H9 (cell line): ENCODE results near the gene ARHGAP40. TPM values are rescaled to one million over a fixed set of nuclear protein-coding genes. Genes with fewer than 3 reads are reported as not detected.

Source experiments
- DNase-seq: peaks from one replicate; pipeline ENCODE4 v3.0.0-alpha.2; 2017
- H2AFZ ChIP-seq: one replicate; pipeline ENCODE4 v1.6.1; 2013; ENCODE audit warnings: mild to moderate bottlenecking, low read length, control low read depth, moderate library complexity
- H2AK5ac ChIP-seq: 2 replicates; pipeline ENCODE4 v1.6.1; 2013; ENCODE audit warnings: low read length, control low read depth, mixed read lengths; ENCODE audit not compliant: insufficient read length
- H2BK120ac ChIP-seq: one replicate; pipeline ENCODE4 v1.6.1; 2013; ENCODE audit warnings: low read depth, mild to moderate bottlenecking, low read length, control low read depth, inconsistent platforms; ENCODE audit not compliant: poor library complexity, severe bottlenecking
- H2BK12ac ChIP-seq: 2 replicates; pipeline ENCODE4 v1.6.1; 2013; ENCODE audit warnings: low read length, control low read depth, mixed read lengths, low read depth; ENCODE audit not compliant: insufficient read length
- H2BK15ac ChIP-seq: 2 replicates; pipeline ENCODE4 v1.6.1; 2013; ENCODE audit warnings: low read depth, low read length, control low read depth
- H2BK20ac ChIP-seq: one replicate; pipeline ENCODE4 v1.6.1; 2013; ENCODE audit warnings: low read depth, mild to moderate bottlenecking, low read length, control low read depth, inconsistent platforms; ENCODE audit not compliant: poor library complexity, severe bottlenecking
- H2BK5ac ChIP-seq: 2 replicates; pipeline ENCODE4 v1.6.1; 2013; ENCODE audit warnings: low read length, control low read depth, mixed read lengths; ENCODE audit not compliant: insufficient read length
- H3K14ac ChIP-seq: 2 replicates; pipeline ENCODE4 v1.6.1; 2013; ENCODE audit warnings: low read length, control low read depth; ENCODE audit not compliant: insufficient read depth
- H3K18ac ChIP-seq: 2 replicates; pipeline ENCODE4 v1.6.1; 2013; ENCODE audit warnings: low read depth, mild to moderate bottlenecking, mixed read lengths, low read length, control low read depth; ENCODE audit not compliant: insufficient read length
- H3K23ac ChIP-seq: 2 replicates; pipeline ENCODE4 v1.6.1; 2013; ENCODE audit warnings: low read length, control low read depth, mixed read lengths, low read depth; ENCODE audit not compliant: insufficient read length
- H3K23me2 ChIP-seq: 2 replicates; pipeline ENCODE4 v1.6.1; 2013; ENCODE audit warnings: low read depth, mild to moderate bottlenecking, mixed read lengths, low read length, control low read depth; ENCODE audit not compliant: insufficient read length, poor library complexity, severe bottlenecking
- H3K27ac ChIP-seq: 2 replicates; pipeline ENCODE4 v1.5.1; 2013; ENCODE audit warnings: low read length, control low read depth, mixed read lengths, low read depth; ENCODE audit not compliant: insufficient read length
- H3K27me3 ChIP-seq: 2 replicates; pipeline ENCODE4 v1.6.1; 2013; ENCODE audit warnings: low read length, control low read depth, inconsistent platforms; ENCODE audit not compliant: insufficient read depth
- H3K4ac ChIP-seq: 2 replicates; pipeline ENCODE4 v1.6.1; 2013; ENCODE audit warnings: low read depth, mild to moderate bottlenecking, control low read depth, inconsistent platforms, low read length, moderate library complexity
- H3K4me1 ChIP-seq: 2 replicates; pipeline ENCODE4 v1.6.1; 2013; ENCODE audit warnings: low read length, control low read depth, inconsistent platforms; ENCODE audit not compliant: insufficient read depth
- H3K4me2 ChIP-seq: 2 replicates; pipeline ENCODE4 v1.6.1; 2013; ENCODE audit warnings: low read length, control low read depth, mixed read lengths; ENCODE audit not compliant: insufficient read length, insufficient read depth
- H3K56ac ChIP-seq: 2 replicates; pipeline ENCODE4 v1.6.1; 2013; ENCODE audit warnings: low read depth, mild to moderate bottlenecking, mixed read lengths, low read length, control low read depth; ENCODE audit not compliant: insufficient read length
- H3K79me1 ChIP-seq: 2 replicates; pipeline ENCODE4 v1.6.1; 2013; ENCODE audit warnings: low read depth, mild to moderate bottlenecking, moderate library complexity, low read length, control low read depth, inconsistent platforms; ENCODE audit not compliant: insufficient read depth, poor library complexity, severe bottlenecking
- H3K79me2 ChIP-seq: 2 replicates; pipeline ENCODE4 v1.6.1; 2013; ENCODE audit warnings: low read length, control low read depth, inconsistent platforms; ENCODE audit not compliant: insufficient read depth
- H3K9ac ChIP-seq: 2 replicates; pipeline ENCODE4 v1.6.1; 2013; ENCODE audit warnings: low read length, control low read depth, mixed read lengths; ENCODE audit not compliant: insufficient read length; ENCODE audit errors: extremely low read depth
- H3K9me3 ChIP-seq: one replicate; pipeline ENCODE4 v1.6.1; 2013; ENCODE audit warnings: low read depth, low read length, inconsistent platforms; ENCODE audit not compliant: control insufficient read depth
- H3T11ph ChIP-seq: one replicate; pipeline ENCODE4 v1.6.1; 2013; ENCODE audit warnings: mild to moderate bottlenecking, low read length, control low read depth, inconsistent platforms
- H4K20me1 ChIP-seq: one replicate; pipeline ENCODE4 v1.6.1; 2013; ENCODE audit not compliant: control insufficient read depth, insufficient read length, insufficient read depth
- H4K5ac ChIP-seq: 2 replicates; pipeline ENCODE4 v1.6.1; 2013; ENCODE audit warnings: low read depth, mild to moderate bottlenecking, mixed read lengths, low read length, control low read depth; ENCODE audit not compliant: insufficient read length
- H4K8ac ChIP-seq: replicated peaks from 2 replicates; pipeline ENCODE4 v1.6.1; 2013; ENCODE audit warnings: low read length, control low read depth, mixed read lengths, low read depth; ENCODE audit not compliant: insufficient read length
- H4K91ac ChIP-seq: 2 replicates; pipeline ENCODE4 v1.6.1; 2013; ENCODE audit warnings: low read depth, mild to moderate bottlenecking, moderate library complexity, mixed read lengths, low read length, control low read depth; ENCODE audit not compliant: insufficient read length
- H3K27ac Mint-ChIP-seq, 3 experiments: 2 replicates in 2 of 3; 3 replicates in 1 of 3; pipeline ENCODE4 v1.8.0; 2020 to 2021; ENCODE audit warnings: mixed read lengths in 3 of 3, mild to moderate bottlenecking in 1 of 3, moderate library complexity in 1 of 3
- H3K27me3 Mint-ChIP-seq: 2 replicates; pipeline ENCODE4 v1.8.0; 2021; ENCODE audit warnings: low read depth, mild to moderate bottlenecking, moderate library complexity, mixed read lengths
- H3K36me3 Mint-ChIP-seq, 3 experiments: 2 replicates in 2 of 3; 3 replicates in 1 of 3; pipeline ENCODE4 v1.8.0; 2020 to 2021; ENCODE audit warnings: low read depth in 3 of 3, mixed read lengths in 3 of 3; ENCODE audit not compliant: insufficient read depth in 1 of 3
- H3K4me1 Mint-ChIP-seq, 2 experiments: 2 replicates each; pipeline ENCODE4 v1.8.0; 2020; ENCODE audit warnings: mixed read lengths in 2 of 2
- H3K4me3 Mint-ChIP-seq, 2 experiments: 2 replicates in 1 of 2; 3 replicates in 1 of 2; pipeline ENCODE4 v1.8.0; 2020 to 2021; ENCODE audit warnings: mild to moderate bottlenecking in 2 of 2, mixed read lengths in 2 of 2, moderate library complexity in 1 of 2
- H3K9me3 Mint-ChIP-seq, 2 experiments: 2 replicates in 1 of 2; 3 replicates in 1 of 2; pipeline ENCODE4 v1.8.0; 2020; ENCODE audit warnings: mild to moderate bottlenecking in 2 of 2, mixed read lengths in 2 of 2, moderate library complexity in 1 of 2
- WGBS: extraction: QIAGEN DNeasy Blood & Tissue Kit; methylation state at CpG from one replicate; pipeline ENCODE4 v1.1.7; 2013; ENCODE audit warnings: missing lambda C conversion rate, low lambda C conversion rate, mixed read lengths; ENCODE audit not compliant: insufficient read length; ENCODE audit errors: extremely low coverage; 5-methylcytosine and 5-hydroxymethylcytosine counted together
- total RNA-seq: library from RNA; stranded (reverse); gene quantifications from 2 replicates; pipeline ENCODE4 v1.2.1, GENCODE V29; 2021
- TF ChIP-seq, protein P1 (sequence below): fragments of 200-600 bp; sonication (generic); conservative IDR thresholded peaks from 3 replicates; pipeline ENCODE4 v1.8.0; 2021; ENCODE audit warnings: antibody characterized with exemption, mild to moderate bottlenecking

Gene ARHGAP40
- total RNA-seq, 1 experiment from 2014 or later, result 0.17 TPM

DNA sequence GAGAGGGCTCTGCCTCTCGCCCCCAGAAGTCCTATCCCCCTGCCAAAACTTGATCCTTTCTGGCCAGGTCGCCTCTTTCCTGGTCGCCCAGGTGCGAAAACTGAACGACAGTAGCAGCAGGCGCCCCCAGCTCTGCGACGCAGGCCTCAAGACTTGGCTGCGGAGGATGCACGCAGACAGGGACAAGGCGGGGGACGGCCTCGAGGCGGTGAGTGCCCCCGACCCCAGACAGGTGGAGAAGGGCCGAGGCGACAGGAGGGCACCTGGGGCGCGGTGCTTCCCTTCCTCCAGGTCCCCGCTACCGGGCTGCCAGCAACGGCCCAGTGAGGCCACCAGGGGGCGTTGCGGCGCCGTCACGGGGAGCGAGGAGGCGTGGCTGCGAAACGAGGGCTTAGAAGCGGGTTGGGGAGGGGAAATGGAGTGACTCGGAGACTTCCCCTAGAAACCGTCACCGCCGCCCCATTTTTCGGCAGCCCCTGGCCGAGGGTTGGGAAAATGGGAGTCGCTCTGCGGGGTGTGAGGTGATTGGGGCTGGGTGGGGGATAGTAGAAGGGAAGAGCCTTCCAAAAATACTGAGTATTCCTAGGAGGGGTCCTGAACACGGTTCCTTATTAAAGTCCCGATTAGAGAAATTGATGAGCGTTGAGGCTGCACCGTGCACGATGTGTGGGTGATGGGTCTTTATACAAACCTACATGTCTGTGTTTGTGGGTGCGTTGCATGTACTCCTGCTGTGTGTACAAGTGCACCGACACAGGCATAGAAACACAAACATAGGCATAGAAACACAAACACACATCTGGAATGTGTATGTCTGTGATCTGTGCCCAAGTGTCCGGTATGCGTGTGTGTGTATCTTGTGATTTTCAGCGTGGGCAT lies 44.6 kb downstream of the ARHGAP40 start:
- Histone ChIP-seq H3K79me1 (no peaks in the 10 kb centered on the region), H2BK120ac (no peak overlapping the region), H2AFZ (no peak overlapping the region), H3K9ac (no peak overlapping the region), H3K4ac (no peak overlapping the region), H3K27me3 (peaks cover 21% of the 10 kb centered on the region; the same call in 1 of the 2 replicates), H3K9me3 (no peaks in the 10 kb centered on the region), H3K4me2 (peak overlapping the region; percentile 52), H4K91ac (no peak overlapping the region), H3K27ac (no peak overlapping the region), H2AK5ac (no peak overlapping the region), H4K5ac (no peak overlapping the region), H2BK5ac (no peak overlapping the region), H3K18ac (no peak overlapping the region), H3K4me1 (no peaks in the 10 kb centered on the region; the same call in 1 of the 2 replicates), H3K23ac (no peak overlapping the region), H3T11ph (no peak overlapping the region), H3K56ac (no peak overlapping the region), H4K20me1 (no peaks in the 10 kb centered on the region), H2BK12ac (no peak overlapping the region), H3K79me2 (no peaks in the 10 kb centered on the region), H4K8ac (no peak overlapping the region), H2BK15ac (no peak overlapping the region), H3K23me2 (peaks cover 9% of the 10 kb centered on the region), H2BK20ac (no peak overlapping the region), H3K14ac (no peak overlapping the region; the same call in 1 of the 2 replicates)
- H3K27ac Mint-ChIP-seq, result no peak overlapping the region
- DNase-seq, result peak; percentile 87
- TF ChIP-seq, protein P1, sequence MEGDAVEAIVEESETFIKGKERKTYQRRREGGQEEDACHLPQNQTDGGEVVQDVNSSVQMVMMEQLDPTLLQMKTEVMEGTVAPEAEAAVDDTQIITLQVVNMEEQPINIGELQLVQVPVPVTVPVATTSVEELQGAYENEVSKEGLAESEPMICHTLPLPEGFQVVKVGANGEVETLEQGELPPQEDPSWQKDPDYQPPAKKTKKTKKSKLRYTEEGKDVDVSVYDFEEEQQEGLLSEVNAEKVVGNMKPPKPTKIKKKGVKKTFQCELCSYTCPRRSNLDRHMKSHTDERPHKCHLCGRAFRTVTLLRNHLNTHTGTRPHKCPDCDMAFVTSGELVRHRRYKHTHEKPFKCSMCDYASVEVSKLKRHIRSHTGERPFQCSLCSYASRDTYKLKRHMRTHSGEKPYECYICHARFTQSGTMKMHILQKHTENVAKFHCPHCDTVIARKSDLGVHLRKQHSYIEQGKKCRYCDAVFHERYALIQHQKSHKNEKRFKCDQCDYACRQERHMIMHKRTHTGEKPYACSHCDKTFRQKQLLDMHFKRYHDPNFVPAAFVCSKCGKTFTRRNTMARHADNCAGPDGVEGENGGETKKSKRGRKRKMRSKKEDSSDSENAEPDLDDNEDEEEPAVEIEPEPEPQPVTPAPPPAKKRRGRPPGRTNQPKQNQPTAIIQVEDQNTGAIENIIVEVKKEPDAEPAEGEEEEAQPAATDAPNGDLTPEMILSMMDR, result peak; percentile 99
- no CpG with 5 or more reads among the region's 50 CpGs for WGBS
- H3K9me3 Mint-ChIP-seq, result no peaks in the 10 kb centered on the region
- H3K36me3 Mint-ChIP-seq, result no peaks in the 10 kb centered on the region
- peaks cover 12 to 16% of the 10 kb centered on the region in 2 experiments for H3K4me1 Mint-ChIP-seq
- peak overlapping the region; percentile 57 to 80 for H3K4me3 Mint-ChIP-seq
- H3K27me3 Mint-ChIP-seq, result peaks cover 68% of the 10 kb centered on the region
